Testis (tissue), 3 donors: ENCODE results near the gene PHKG1. TPM values are rescaled to one million over a fixed set of nuclear protein-coding genes. Genes with fewer than 3 reads are reported as not detected.

Experiments
- DNase-seq: peaks from one replicate; pipeline ENCODE4 v3.0.0-alpha.2; 2019
- H3K27ac ChIP-seq, 2 donors: fragments of 200-600 bp; sonication (generic); one replicate each; pipeline ENCODE4 v1.5.1; 2019
- H3K27me3 ChIP-seq: fragments of 200-600 bp; sonication (generic); one replicate; pipeline ENCODE4 v1.5.1; 2019
- H3K36me3 ChIP-seq: fragments of 200-600 bp; sonication (generic); one replicate; pipeline ENCODE4 v1.5.1; 2017; ENCODE audit warnings: low read depth; ENCODE audit errors: missing control alignments
- H3K4me1 ChIP-seq: fragments of 200-600 bp; sonication (generic); one replicate; pipeline ENCODE4 v1.5.1; 2019
- H3K4me3 ChIP-seq, 2 donors: fragments of 200-600 bp; sonication (generic); one replicate each; pipeline ENCODE4 v1.5.1; 2017 to 2019
- H3K9me3 ChIP-seq: fragments of 200-600 bp; sonication (generic); one replicate; pipeline ENCODE4 v1.5.1; 2017
- POLR2A ChIP-seq: fragments of 450-650 bp; IDR thresholded peaks from one replicate; pipeline ENCODE4 v1.6.1; 2017; ENCODE audit warnings: antibody characterized with exemption, mild to moderate bottlenecking, moderate library complexity
- WGBS, 2 donors: methylation state at CpG; one replicate each; pipeline ENCODE4 v1.1.5; 2018; 5-methylcytosine and 5-hydroxymethylcytosine counted together
- intact Hi-C: fragments of 100-400 bp; cut with DNase I; formaldehyde crosslinking; loops from one replicate; pipeline ENCODE4 v1.15.1; 2023; ENCODE audit warnings: low total_unique reads
- polyA plus RNA-seq: library from polyadenylated mRNA; stranded (reverse); fragments of 350-450 nt; fragmentation: Illumina TruSeq; extraction: RNeasy Lipid Tissue Mini Kit (QIAGEN cat#74804); gene quantifications from one replicate; pipeline ENCODE4 v1.2.3, GENCODE V29; 2014; ENCODE audit warnings: low read depth, low replicate concordance; ENCODE audit not compliant: insufficient read depth
- total RNA-seq, 2 donors: library from RNA; depleted of rRNA; stranded (reverse); fragments of >200 nt; gene quantifications; one replicate each; pipeline ENCODE4 v1.2.3, GENCODE V29; 2016
- TF ChIP-seq, protein P1 (sequence below), 3 experiments: fragments of 450-650 bp in 2 of 3; fragments of 200-600 bp in 1 of 3; sonication (generic) in 1 of 3; IDR thresholded peaks; one replicate each; pipeline ENCODE4 v1.5.1; 2016 to 2019; ENCODE audit warnings: antibody characterized with exemption in 3 of 3, mild to moderate bottlenecking in 2 of 3, moderate library complexity in 1 of 3

PHKG1 gene
- total and polyA plus RNA-seq, 3 donors from 2014 or later = 1.5 to 2.8 (median 2.1) TPM

DNA sequence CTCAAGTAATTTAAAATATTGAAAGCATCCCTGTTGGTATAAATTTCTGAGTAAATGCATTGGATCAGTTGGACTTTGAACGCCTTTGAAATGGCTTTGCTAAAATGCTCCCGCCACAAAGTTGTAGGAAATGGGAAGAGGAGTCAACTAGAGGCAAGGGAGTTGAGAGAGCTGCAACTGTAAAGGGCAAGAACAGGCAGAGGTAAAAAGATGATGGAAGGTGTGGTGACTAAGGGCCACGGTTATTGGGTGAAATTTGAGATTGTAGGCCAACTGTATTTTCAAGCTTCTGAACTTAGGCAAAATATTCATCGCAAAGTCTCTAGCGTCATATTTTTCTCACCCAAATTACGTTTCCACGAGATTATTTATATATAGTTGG is 29.3 kb downstream of the PHKG1 start:
- Histone ChIP-seq H3K4me1 (peaks cover 4% of the 10 kb centered on the region), H3K27ac (peak overlapping the region; percentile 41 to 93), H3K9me3 (no peaks in the 10 kb centered on the region), H3K27me3 (no peaks in the 10 kb centered on the region), H3K36me3 (no peaks in the 10 kb centered on the region), H3K4me3 (peak overlapping the region in 1 of 2 donors; percentile 96)
- intact Hi-C loops = no loop called here
- 52 to 57% methylated on average over 7 of the region's 7 CpGs for WGBS, 2 donors
- DNase-seq = no peak
- no peak for TF ChIP-seq POLR2A

DNA sequence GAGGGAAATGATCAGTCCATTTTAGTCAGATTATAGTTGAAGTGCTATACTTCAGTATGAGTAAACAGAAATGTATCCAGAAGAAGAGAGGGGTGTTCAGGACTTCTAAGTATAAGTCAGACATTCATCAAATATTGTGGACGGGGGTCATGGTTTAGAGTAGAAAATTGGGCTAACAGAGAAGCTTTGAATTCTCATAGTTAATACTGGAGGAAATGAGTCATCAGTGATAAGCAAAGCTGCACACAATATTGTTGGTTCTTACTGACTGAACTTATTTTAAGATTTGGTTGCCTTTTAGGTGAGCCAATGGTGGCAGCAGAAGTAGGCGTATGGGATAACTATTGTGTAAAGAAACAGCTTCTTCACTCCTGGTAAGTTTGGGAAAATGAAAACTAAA is 30.4 kb downstream of the PHKG1 start:
- DNase-seq = no peak
- H3K4me1 ChIP-seq = peaks cover 4% of the 10 kb centered on the region
- H3K4me3 ChIP-seq = no peak overlapping the region
- TF ChIP-seq POLR2A = no peak
- TF ChIP-seq, protein P1, sequence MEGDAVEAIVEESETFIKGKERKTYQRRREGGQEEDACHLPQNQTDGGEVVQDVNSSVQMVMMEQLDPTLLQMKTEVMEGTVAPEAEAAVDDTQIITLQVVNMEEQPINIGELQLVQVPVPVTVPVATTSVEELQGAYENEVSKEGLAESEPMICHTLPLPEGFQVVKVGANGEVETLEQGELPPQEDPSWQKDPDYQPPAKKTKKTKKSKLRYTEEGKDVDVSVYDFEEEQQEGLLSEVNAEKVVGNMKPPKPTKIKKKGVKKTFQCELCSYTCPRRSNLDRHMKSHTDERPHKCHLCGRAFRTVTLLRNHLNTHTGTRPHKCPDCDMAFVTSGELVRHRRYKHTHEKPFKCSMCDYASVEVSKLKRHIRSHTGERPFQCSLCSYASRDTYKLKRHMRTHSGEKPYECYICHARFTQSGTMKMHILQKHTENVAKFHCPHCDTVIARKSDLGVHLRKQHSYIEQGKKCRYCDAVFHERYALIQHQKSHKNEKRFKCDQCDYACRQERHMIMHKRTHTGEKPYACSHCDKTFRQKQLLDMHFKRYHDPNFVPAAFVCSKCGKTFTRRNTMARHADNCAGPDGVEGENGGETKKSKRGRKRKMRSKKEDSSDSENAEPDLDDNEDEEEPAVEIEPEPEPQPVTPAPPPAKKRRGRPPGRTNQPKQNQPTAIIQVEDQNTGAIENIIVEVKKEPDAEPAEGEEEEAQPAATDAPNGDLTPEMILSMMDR (IDR thresholded peaks at IDR 0.05) = no peak
- intact Hi-C loops = no loop called here
- H3K9me3 ChIP-seq = no peaks in the 10 kb centered on the region
- H3K27ac ChIP-seq = no peak overlapping the region
- 72 to 74% methylated on average over 2 of the region's 2 CpGs for WGBS, 2 donors
- no peaks in the 10 kb centered on the region for H3K36me3 ChIP-seq
- H3K27me3 ChIP-seq = no peaks in the 10 kb centered on the region

DNA sequence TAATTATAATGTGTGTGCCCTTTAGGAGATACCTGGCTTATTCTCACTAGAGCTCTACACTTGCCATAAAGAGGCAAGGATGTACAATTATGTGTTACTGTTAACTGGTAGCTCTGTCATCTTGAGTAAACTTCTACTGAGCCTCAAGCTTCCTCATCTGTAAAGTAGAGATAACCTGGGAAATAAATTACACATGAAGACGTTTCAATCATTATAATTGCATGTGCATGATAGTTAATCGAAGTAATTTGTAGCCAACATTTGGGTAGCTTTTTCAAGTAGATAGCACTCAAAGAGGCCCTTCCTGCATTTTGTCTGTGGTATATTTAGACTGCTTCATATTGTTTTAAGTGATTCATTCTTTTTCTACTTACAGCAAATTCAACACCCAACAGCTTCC is 38.8 kb downstream of the PHKG1 start:
- Histone ChIP-seq H3K27me3 (no peaks in the 10 kb centered on the region), H3K4me3 (no peak overlapping the region), H3K36me3 (no peaks in the 10 kb centered on the region), H3K4me1 (peaks cover 15% of the 10 kb centered on the region), H3K9me3 (no peaks in the 10 kb centered on the region), H3K27ac (no peak overlapping the region)
- intact Hi-C loops = no loop called here
- DNase-seq = no peak
- WGBS, 2 donors = 80 to 82% methylated on average over 2 of the region's 2 CpGs
- TF ChIP-seq, protein P1 (IDR thresholded peaks at IDR 0.05) = no peak
- TF ChIP-seq POLR2A = no peak

DNA sequence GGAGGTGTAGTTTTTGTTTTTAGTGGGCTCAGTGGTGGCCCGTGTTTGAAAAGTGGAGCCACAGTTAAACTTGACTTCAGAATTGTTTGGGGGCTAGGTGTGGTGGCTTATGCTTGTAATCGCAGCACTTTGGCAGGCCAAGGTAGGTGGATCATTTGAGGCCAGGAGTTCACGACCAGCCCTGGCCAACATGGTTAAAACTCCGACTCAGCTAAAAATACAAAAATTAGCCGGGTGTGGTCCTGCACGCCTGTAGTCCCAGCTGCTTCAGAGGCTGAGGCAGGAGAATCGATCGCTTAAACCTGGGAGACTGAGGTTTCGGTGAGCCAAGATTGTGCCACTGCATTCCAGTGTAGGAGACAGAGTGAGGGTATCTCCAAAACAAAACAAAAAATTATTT is 39.4 kb downstream of the PHKG1 start:
- H3K4me1 ChIP-seq = peaks cover 15% of the 10 kb centered on the region
- 77 to 83% methylated on average over 9 of the region's 9 CpGs for WGBS, 2 donors
- intact Hi-C loops = no loop called here
- TF ChIP-seq, protein P1 (IDR thresholded peaks at IDR 0.05) = no peak
- no peak for TF ChIP-seq POLR2A
- no peak for DNase-seq
- H3K27me3 ChIP-seq = no peaks in the 10 kb centered on the region
- H3K27ac ChIP-seq = peak overlapping the region in 1 of 2 donors; percentile 9
- no peaks in the 10 kb centered on the region for H3K36me3 ChIP-seq
- H3K9me3 ChIP-seq = no peaks in the 10 kb centered on the region
- no peak overlapping the region for H3K4me3 ChIP-seq

DNA sequence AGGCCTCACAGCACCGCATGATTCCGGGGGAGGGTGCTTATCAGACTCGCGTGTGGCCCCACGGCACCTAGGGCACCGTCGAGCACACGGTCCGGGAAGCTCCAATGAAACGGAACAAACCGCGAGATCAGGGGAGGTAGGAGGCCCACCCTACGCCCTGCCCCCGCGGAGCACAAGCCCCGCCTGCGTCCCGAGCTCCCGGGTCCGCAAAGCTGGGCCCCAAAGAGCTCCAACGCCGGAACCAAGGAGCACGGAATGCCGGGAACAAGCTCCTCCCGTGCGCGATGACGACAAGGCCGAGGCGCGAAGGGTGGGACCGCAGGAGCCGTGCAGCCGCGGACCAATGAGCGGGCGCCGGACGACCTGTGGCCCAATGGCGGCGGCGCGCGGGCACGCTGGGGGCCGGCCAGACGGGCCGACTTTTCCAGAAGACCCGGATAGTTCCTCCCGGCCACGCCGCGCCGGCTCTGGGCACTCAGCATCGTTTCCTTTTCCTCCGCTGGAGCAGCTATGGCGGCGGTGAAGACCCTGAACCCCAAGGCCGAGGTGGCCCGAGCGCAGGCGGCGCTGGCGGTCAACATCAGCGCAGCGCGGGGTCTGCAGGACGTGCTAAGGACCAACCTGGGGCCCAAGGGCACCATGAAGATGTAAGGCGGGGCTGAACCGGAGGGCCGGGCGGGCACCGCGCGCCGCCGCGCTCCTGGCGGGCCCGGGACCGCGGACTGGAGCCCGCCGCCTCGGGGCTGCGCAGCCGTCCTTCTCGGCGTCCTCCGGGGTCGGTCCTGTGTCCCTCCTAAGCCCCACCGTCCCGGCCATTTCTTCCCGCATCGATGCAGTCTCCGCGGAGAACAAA is 41.2 kb downstream of the PHKG1 start, which contains the start of the genes CCT6A and PSPH:
CCT6A (plus strand) TSS at position 427 of the 853 bp plus-strand sequence; CDS start at position 511, 84 bp downstream.
PSPH (minus strand) TSS at position 106 of the 853 bp plus-strand sequence. CDS start 30,232 bp downstream, outside the sequence.
- peak; percentile 15 for TF ChIP-seq POLR2A
- TF ChIP-seq, protein P1 (IDR thresholded peaks at IDR 0.05) = no peak
- Histone ChIP-seq H3K36me3 (no peaks in the 10 kb centered on the region), H3K4me1 (peaks cover 28% of the 10 kb centered on the region), H3K27me3 (no peaks in the 10 kb centered on the region), H3K4me3 (peak within 1 kb of the TSS; percentile 78 to 95), H3K27ac (peak within 1 kb of the TSS; percentile 88 to 91), H3K9me3 (no peaks in the 10 kb centered on the region)
- intact Hi-C loops = no loop called here
- peak; percentile 99 for DNase-seq
- 0% methylated on average over 2 to 45 of the region's 97 CpGs for WGBS, 2 donors
